ENCODE measurements around the gene CARNS1. TPM values are rescaled to one million over a fixed set of nuclear protein-coding genes. Genes with fewer than 3 reads are reported as not detected.

Gene CARNS1
- total and polyA plus RNA-seq, 2 of the 13 experiments (the other 11 are each of a cell fraction or from before 2014, with no cell fraction given) = not detected

DNA sequence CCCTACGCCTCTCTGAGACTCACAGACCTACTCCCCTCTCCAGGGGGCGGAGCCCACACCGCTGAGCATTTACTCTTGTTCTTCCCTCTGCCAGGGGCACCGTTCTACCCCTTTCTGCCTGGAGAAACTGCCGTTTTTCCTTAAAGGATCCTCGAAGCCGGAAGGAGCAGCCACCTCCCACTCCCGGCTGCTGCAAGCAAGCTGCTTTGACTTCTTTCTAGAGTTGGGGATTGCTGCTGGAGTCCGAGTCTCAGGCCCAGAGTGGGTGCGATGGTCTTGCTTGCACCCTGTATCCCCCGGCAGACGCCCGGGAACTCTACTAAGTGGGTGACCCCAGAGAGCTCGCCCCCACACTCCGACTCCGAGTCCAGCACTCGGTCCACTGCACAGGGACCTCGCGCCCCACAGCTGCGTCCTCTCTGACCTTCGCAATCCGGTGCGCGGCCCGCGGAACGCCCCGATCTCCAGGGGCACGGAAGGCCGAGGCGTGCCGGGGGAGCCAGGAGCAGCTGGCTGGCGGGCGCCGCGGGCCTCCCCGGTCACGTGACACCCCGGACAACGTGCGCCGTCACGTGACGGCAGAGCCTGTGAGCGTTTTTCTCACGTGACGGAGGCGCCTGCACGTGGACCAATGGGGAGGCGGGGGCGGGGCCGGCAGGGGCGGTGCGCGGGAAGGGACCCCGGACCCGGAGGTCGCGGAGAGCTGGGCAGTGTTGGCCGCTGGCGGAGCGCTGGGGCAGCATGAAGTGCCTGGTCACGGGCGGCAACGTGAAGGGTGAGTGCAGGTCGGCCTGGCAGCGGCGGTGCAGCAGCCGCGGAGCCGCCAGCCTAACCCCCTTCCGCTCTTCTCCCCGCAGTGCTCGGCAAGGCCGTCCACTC, 23.9 kb upstream of the CARNS1 start, which contains the start of gene RAD9A (continued):
- TF ChIP-seq ZNF570 (CRISPR knock-in tag; IDR thresholded peaks at IDR 0.05; ENCODE audit: borderline replicate concordance) = peak; percentile 71; the same call in 1 of the 2 replicates
- TF ChIP-seq TCF12 (IDR thresholded peaks at IDR 0.05) = no peak
- peak; percentile 70; the same call in 1 of the 2 replicates for TF ChIP-seq TCF12 (CRISPR knock-in tag; IDR thresholded peaks at IDR 0.05)
- peak; percentile 71; the same call in 1 of the 2 replicates for TF ChIP-seq HOXA7 (CRISPR knock-in tag; IDR thresholded peaks at IDR 0.05)
- TF ChIP-seq ZNF556 (CRISPR knock-in tag; IDR thresholded peaks at IDR 0.05; ENCODE audit: borderline replicate concordance) = peak; percentile 69
- TF ChIP-seq EP300 (IDR thresholded peaks at IDR 0.05; ENCODE audit: low read depth in 2 of 2, low read length in 2 of 2) = no peak
- 0 out of 2 replicates have a peak, but pooled peaks have one; percentile 57 for TF ChIP-seq EP300 (CRISPR knock-in tag; IDR thresholded peaks at IDR 0.05; ENCODE audit: borderline replicate concordance)
- TF ChIP-seq ZNF121 (CRISPR knock-in tag; IDR thresholded peaks at IDR 0.05) = no peak
- no peak for TF ChIP-seq MEF2D (CRISPR knock-in tag; IDR thresholded peaks at IDR 0.05)
- no peak for TF ChIP-seq SIX1 (CRISPR knock-in tag; IDR thresholded peaks at IDR 0.05; ENCODE audit: borderline replicate concordance)
- TF ChIP-seq, protein P1, sequence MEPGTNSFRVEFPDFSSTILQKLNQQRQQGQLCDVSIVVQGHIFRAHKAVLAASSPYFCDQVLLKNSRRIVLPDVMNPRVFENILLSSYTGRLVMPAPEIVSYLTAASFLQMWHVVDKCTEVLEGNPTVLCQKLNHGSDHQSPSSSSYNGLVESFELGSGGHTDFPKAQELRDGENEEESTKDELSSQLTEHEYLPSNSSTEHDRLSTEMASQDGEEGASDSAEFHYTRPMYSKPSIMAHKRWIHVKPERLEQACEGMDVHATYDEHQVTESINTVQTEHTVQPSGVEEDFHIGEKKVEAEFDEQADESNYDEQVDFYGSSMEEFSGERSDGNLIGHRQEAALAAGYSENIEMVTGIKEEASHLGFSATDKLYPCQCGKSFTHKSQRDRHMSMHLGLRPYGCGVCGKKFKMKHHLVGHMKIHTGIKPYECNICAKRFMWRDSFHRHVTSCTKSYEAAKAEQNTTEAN (CRISPR knock-in tag; conservative IDR thresholded peaks at IDR 0.05) = no peak; the same call in 1 of the 2 replicates
- peak; percentile 59; the same call in 1 of the 2 replicates for TF ChIP-seq ZMYM3 (CRISPR knock-in tag; IDR thresholded peaks at IDR 0.05)
- TF ChIP-seq SKI (IDR thresholded peaks at IDR 0.05; ENCODE audit: partially characterized antibody) = peak; percentile 42
- TF ChIP-seq, protein P2, sequence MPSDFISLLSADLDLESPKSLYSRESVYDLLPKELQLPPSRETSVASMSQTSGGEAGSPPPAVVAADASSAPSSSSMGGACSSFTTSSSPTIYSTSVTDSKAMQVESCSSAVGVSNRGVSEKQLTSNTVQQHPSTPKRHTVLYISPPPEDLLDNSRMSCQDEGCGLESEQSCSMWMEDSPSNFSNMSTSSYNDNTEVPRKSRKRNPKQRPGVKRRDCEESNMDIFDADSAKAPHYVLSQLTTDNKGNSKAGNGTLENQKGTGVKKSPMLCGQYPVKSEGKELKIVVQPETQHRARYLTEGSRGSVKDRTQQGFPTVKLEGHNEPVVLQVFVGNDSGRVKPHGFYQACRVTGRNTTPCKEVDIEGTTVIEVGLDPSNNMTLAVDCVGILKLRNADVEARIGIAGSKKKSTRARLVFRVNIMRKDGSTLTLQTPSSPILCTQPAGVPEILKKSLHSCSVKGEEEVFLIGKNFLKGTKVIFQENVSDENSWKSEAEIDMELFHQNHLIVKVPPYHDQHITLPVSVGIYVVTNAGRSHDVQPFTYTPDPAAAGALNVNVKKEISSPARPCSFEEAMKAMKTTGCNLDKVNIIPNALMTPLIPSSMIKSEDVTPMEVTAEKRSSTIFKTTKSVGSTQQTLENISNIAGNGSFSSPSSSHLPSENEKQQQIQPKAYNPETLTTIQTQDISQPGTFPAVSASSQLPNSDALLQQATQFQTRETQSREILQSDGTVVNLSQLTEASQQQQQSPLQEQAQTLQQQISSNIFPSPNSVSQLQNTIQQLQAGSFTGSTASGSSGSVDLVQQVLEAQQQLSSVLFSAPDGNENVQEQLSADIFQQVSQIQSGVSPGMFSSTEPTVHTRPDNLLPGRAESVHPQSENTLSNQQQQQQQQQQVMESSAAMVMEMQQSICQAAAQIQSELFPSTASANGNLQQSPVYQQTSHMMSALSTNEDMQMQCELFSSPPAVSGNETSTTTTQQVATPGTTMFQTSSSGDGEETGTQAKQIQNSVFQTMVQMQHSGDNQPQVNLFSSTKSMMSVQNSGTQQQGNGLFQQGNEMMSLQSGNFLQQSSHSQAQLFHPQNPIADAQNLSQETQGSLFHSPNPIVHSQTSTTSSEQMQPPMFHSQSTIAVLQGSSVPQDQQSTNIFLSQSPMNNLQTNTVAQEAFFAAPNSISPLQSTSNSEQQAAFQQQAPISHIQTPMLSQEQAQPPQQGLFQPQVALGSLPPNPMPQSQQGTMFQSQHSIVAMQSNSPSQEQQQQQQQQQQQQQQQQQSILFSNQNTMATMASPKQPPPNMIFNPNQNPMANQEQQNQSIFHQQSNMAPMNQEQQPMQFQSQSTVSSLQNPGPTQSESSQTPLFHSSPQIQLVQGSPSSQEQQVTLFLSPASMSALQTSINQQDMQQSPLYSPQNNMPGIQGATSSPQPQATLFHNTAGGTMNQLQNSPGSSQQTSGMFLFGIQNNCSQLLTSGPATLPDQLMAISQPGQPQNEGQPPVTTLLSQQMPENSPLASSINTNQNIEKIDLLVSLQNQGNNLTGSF (CRISPR knock-in tag; IDR thresholded peaks at IDR 0.05) = peak; percentile 57
- TF ChIP-seq ZNF7 (CRISPR knock-in tag; IDR thresholded peaks at IDR 0.05) = no peak
- TF ChIP-seq ZNF850 (CRISPR knock-in tag; conservative IDR thresholded peaks at IDR 0.05) = peak; percentile 93; the same call in 1 of the 2 replicates
- TF ChIP-seq ZNF614 (CRISPR knock-in tag; IDR thresholded peaks at IDR 0.05; ENCODE audit: borderline replicate concordance) = peak; percentile 40; the same call in 1 of the 2 replicates
- TF ChIP-seq ZNF878 (CRISPR knock-in tag; IDR thresholded peaks at IDR 0.05) = peak; percentile 92
- TF ChIP-seq ZNF331 (CRISPR knock-in tag; IDR thresholded peaks at IDR 0.05) = peak; percentile 68
- peak; percentile 84 for TF ChIP-seq ZNF317 (CRISPR knock-in tag; IDR thresholded peaks at IDR 0.05)
- TF ChIP-seq ZNF777 (CRISPR knock-in tag; IDR thresholded peaks at IDR 0.05) = no peak
- TF ChIP-seq, protein P3, sequence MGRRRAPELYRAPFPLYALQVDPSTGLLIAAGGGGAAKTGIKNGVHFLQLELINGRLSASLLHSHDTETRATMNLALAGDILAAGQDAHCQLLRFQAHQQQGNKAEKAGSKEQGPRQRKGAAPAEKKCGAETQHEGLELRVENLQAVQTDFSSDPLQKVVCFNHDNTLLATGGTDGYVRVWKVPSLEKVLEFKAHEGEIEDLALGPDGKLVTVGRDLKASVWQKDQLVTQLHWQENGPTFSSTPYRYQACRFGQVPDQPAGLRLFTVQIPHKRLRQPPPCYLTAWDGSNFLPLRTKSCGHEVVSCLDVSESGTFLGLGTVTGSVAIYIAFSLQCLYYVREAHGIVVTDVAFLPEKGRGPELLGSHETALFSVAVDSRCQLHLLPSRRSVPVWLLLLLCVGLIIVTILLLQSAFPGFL (CRISPR knock-in tag; IDR thresholded peaks at IDR 0.05) = peak; percentile 64; the same call in 1 of the 2 replicates
